Measurements from ENCODE around the gene MRM3. TPM values are rescaled to one million over a fixed set of nuclear protein-coding genes. Genes with fewer than 3 reads are reported as not detected.

MRM3 gene
- total and polyA plus RNA-seq, 2 of the 4 experiments (the other 2 are of a cell fraction) = 9.0 to 15.2 TPM

GRCh38 chr17:798246-798645 lies 16.1 kb downstream of the MRM3 start:
- Histone ChIP-seq H3K4ac (ENCODE audit: low read depth, low read length) (no peak overlapping the region), H4K5ac (ENCODE audit: low read depth, low read length) (no peak overlapping the region), H4K20me1 (ENCODE audit: insufficient read depth, low read length) (peaks cover 27% of the 10 kb centered on the region), H3K23ac (ENCODE audit: low read depth, low read length) (no peak overlapping the region), H3K4me3 (ENCODE audit: insufficient read depth, low read depth, low read length) (no peak overlapping the region), H2BK5ac (ENCODE audit: low read depth, low read length, poor library complexity, severe bottlenecking) (no peak overlapping the region), H3K9me1 (ENCODE audit: insufficient read depth, low read length) (peaks cover 2% of the 10 kb centered on the region; the same call in 1 of the 2 replicates), H3K4me2 (ENCODE audit: low read depth, low read length) (no peak overlapping the region), H3K56ac (ENCODE audit: extremely low read depth, insufficient read depth, low read length) (no peak overlapping the region), H3K9me3 (ENCODE audit: control insufficient read depth, insufficient read depth, low read length) (no peaks in the 10 kb centered on the region), H2BK120ac (ENCODE audit: low read depth, low read length) (no peak overlapping the region), H2AFZ (replicated peaks; ENCODE audit: low read length, poor library complexity) (no peak overlapping the region), H3K27me3 (ENCODE audit: control insufficient read depth, insufficient read depth, low read length) (no peaks in the 10 kb centered on the region), H4K91ac (ENCODE audit: insufficient read depth, low read depth, low read length) (no peak overlapping the region), H2BK20ac (ENCODE audit: low read depth, low read length) (no peak overlapping the region), H3K79me1 (ENCODE audit: low read depth in 1 of 2, low read length in 2 of 2) (peaks cover 0 to 6% of the 10 kb centered on the region in 2 experiments; a peak in 1 of 4 replicates), H2AK9ac (replicated peaks; ENCODE audit: low read depth, low read length, poor library complexity) (no peak overlapping the region), H3K14ac (replicated peaks; ENCODE audit: low read depth, low read length) (no peak overlapping the region), H3K9ac (ENCODE audit: low read depth, low read length) (no peak overlapping the region), H2BK15ac (ENCODE audit: low read depth, low read length) (no peak overlapping the region), H2AK5ac (ENCODE audit: low read depth, low read length) (no peak overlapping the region), H3K36me3 (ENCODE audit: control insufficient read depth, insufficient read depth, low read length) (peaks cover 54% of the 10 kb centered on the region), H3K27ac (ENCODE audit: insufficient read depth, low read length) (no peak overlapping the region), H3K18ac (ENCODE audit: low read depth, low read length) (no peak overlapping the region), H3K4me1 (ENCODE audit: control insufficient read depth, insufficient read depth, low read length) (peaks cover 10% of the 10 kb centered on the region; the same call in 1 of the 2 replicates), H4K8ac (ENCODE audit: low read depth in 2 of 2, low read length in 2 of 2) (no peak overlapping the region)
- 84% methylated on average over 3 of the region's 11 CpGs; no CpG with 5 or more reads in 1 of the 2 experiments for WGBS, 2 experiments (ENCODE audit: extremely low coverage in 2 of 2, insufficient read length in 1 of 2)
- ATAC-seq (ENCODE audit: low read depth) (no peak), DNase-seq (no peak)
- CTCF ChIA-PET = interaction anchor here (0.7 to 0.8 kb wide), 2 partner anchors 183 to 258 kb away, joined by 3 read pairs; no protein-coding TSS in a partner anchor
- dilution Hi-C loops (cut with HindIII; ENCODE audit: low sequenced_read_pairs, unreplicated experiment) = loop anchor here (25.0 kb wide), 1 partner anchor 189 kb away; the partner anchor contains the start of genes NXN and TIMM22
- intact Hi-C loops (cut with micrococcal nuclease) = loop anchor here (10.0 kb wide), 1 partner anchor 107 kb away; no protein-coding TSS in a partner anchor
- TF ChIP-seq, protein P1, sequence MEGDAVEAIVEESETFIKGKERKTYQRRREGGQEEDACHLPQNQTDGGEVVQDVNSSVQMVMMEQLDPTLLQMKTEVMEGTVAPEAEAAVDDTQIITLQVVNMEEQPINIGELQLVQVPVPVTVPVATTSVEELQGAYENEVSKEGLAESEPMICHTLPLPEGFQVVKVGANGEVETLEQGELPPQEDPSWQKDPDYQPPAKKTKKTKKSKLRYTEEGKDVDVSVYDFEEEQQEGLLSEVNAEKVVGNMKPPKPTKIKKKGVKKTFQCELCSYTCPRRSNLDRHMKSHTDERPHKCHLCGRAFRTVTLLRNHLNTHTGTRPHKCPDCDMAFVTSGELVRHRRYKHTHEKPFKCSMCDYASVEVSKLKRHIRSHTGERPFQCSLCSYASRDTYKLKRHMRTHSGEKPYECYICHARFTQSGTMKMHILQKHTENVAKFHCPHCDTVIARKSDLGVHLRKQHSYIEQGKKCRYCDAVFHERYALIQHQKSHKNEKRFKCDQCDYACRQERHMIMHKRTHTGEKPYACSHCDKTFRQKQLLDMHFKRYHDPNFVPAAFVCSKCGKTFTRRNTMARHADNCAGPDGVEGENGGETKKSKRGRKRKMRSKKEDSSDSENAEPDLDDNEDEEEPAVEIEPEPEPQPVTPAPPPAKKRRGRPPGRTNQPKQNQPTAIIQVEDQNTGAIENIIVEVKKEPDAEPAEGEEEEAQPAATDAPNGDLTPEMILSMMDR (conservative IDR thresholded peaks at IDR 0.05; ENCODE audit: low read depth, low read length) = no peak
- TF ChIP-seq CEBPB (IDR thresholded peaks at IDR 0.05; ENCODE audit: low read depth, low read length) (no peak), NFE2L2 (IDR thresholded peaks at IDR 0.05; ENCODE audit: low read depth, low read length) (no peak), BHLHE40 (IDR thresholded peaks at IDR 0.05; ENCODE audit: low read depth, low read length) (no peak), FOS (IDR thresholded peaks at IDR 0.05; ENCODE audit: low read depth, low read length) (no peak)
- POLR2A ChIA-PET (ENCODE audit: unreplicated experiment) = no interaction called here
- BruUV-seq (replicated peaks) = no TSS peak
- in situ Hi-C loops (cut with MboI; ENCODE audit: low sequenced_read_pairs) = no loop called here

All from IMR-90 (cell line).